ENCODE data around the gene ANKK1.

Gene ANKK1, protein sequence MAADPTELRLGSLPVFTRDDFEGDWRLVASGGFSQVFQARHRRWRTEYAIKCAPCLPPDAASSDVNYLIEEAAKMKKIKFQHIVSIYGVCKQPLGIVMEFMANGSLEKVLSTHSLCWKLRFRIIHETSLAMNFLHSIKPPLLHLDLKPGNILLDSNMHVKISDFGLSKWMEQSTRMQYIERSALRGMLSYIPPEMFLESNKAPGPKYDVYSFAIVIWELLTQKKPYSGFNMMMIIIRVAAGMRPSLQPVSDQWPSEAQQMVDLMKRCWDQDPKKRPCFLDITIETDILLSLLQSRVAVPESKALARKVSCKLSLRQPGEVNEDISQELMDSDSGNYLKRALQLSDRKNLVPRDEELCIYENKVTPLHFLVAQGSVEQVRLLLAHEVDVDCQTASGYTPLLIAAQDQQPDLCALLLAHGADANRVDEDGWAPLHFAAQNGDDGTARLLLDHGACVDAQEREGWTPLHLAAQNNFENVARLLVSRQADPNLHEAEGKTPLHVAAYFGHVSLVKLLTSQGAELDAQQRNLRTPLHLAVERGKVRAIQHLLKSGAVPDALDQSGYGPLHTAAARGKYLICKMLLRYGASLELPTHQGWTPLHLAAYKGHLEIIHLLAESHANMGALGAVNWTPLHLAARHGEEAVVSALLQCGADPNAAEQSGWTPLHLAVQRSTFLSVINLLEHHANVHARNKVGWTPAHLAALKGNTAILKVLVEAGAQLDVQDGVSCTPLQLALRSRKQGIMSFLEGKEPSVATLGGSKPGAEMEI

GRCh38 chr11:113387605-113388211, at the start of gene ANKK1:
ANKK1 (plus strand) TSS chr11:113387779; CDS start chr11:113387885, 106 bp downstream.
- no peak for DNase-seq (ENCODE audit: low read depth in 2 of 2, low spot score in 1 of 2)

DNA sequence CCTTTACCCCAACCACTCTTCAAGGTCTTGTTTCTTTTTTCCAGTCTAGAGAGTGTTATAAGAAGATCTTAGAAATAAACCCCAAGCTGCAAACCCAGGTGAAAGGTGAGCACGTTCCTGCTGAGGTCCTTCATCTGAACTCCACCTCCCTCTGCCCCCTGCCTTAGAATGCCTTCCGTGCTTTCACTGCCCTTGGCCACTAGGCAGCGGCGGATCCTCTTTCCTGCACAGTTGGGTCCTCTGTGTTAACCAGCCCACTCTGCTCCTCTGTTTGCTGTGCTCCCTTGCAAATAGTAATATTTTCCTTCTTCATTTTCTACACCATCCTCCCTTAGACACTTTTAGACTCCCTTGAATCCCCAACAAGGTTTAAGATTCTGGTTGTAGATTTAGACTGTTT, 48.8 kb upstream of the ANKK1 start:
- DNase-seq (ENCODE audit: low read depth in 2 of 2, low spot score in 1 of 2) = no peak

GRCh38 chr11:113339929-113340589, 47.5 kb upstream of the ANKK1 start:
- DNase-seq (ENCODE audit: low read depth in 2 of 2, low spot score in 1 of 2) = no peak

DNA sequence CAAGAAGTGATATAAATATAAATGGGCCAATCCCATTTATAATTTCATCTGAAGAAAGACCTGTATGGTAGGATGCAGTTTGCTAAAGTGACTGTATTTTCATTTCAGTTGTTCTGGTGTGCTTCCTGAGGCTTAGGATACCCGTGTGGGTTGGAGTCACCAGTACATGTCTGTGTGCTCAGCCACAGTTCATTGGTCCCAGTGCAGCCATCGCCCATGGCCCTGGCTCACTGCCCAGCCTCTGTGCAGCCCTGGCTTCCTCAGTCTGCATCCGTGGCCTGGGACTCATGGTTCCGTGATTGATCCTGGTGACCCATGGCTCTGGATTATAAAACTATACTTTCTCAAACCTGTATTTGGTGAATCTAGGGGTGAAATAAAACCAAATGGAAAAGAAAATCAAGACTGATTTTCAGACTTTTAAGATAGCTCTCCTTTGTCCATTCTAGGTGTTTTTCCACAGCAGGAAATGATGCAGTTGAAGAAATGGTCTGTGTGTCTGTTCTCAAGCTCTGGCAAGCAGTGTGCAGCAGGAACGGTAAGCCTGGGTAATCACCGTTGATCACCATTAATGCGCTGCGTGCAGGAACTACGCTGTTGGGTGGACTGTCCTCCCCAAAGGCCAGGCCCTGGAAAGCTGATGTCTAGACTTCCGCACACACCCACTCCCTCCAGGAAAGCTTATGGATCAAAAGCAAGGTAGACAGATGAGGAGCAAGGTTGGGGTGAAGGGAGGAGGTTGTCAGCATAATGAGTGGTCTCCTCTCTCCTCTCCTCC, 46.0 kb upstream of the ANKK1 start:
- DNase-seq (ENCODE audit: low read depth in 2 of 2, low spot score in 1 of 2) = no peak

- DNase-seq (ENCODE audit: low read depth in 2 of 2, low spot score in 1 of 2) = no peak
These were observed 41.6 kb upstream of the ANKK1 start for GRCh38 chr11:113345978-113346377.

DNA sequence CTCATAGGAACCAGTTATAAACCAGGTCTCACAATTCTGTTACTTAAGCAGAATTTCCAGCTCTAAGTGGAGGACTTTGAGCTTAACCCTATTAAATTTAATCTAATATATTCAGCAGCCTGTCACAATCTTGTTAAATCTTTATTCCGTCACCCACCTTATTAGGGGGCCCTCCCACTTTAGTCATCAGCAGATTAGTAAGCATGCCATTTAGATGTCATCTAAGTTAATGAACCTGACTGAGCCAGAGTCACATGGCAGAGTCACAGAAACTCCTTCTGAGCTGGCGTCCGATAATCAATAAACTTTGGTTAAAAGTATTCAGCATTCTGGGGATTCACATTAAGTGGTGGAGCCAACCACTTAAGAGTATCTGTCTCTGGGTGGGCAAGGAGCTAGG, 38.1 kb upstream of the ANKK1 start:
- no peak for DNase-seq (ENCODE audit: low read depth in 2 of 2, low spot score in 1 of 2)

DNA sequence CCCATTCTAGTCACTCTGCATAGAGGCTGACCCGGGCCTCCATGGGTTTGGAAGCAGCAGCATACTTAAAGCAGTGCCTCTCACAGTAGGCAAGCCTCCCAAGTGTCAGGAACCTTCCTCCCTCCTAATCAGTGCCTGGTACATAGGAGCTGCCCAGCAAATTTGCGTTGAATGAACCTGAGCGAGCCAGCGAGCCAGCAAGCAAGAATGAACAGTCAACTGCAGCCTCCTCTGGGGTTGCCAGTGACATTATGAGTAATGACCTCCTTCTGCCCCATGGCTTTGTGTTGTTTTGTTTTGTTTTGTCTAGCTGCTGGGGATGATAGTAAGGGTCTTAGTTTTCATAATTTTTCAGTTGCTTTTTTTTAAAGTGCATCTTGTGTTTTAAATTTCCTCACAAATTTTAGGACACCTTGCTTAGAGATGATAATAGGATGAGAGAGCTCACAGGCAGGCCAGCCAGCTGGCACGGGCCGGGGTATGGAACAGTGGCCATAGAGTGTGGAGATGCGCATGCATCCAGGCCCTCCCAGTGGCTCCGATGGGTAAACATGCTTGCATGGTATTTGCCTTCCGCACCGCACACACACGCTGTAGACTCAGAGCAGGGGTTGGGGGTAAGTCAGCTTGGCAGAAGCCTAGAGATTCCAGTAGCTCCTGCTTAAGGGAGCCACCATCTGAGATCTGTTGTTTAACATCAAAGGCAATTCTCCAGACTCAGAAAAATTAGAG, 37.1 kb upstream of the ANKK1 start:
- DNase-seq (ENCODE audit: low read depth in 2 of 2, low spot score in 1 of 2) = no peak

DNA sequence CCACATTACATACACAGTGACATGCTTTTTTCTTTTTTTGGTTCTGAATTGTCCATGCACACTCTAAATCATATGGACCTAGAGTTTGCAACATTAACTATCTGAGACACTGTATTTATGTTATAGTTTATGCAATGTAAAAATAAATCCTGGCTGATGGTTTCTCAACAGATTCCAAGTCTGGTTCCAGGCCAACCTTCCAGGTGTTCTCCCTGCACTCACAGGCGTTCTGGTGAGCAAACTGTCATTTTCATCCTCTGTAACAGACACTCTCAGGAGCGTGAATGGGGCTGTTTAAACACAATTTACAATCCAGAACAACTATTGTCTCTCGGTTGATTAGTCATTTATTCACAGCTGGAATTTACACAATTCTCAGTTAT, 36.5 kb upstream of the ANKK1 start:
- DNase-seq (ENCODE audit: low read depth in 2 of 2, low spot score in 1 of 2) = no peak

DNA sequence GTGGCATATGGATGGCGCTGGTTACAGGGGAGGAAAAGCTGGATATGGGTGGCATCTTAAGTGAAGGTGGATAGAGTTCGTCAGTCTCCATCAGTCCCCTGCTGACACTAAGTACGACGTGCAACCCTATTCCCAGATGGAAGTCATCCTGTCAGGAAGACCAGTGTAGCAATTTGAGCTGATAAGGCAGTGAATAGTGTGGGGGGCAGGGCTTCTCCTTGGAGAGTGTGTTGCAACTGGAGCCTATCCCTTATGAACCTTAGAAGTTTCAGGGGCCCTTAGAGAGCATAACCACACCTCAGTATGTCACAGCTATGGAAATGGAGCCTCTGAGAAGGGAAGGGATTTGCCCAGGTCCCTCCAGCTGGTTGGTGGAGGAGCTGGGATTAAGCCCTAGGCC, 36.1 kb upstream of the ANKK1 start:
- no peak for DNase-seq (ENCODE audit: low read depth in 2 of 2, low spot score in 1 of 2)

DNA sequence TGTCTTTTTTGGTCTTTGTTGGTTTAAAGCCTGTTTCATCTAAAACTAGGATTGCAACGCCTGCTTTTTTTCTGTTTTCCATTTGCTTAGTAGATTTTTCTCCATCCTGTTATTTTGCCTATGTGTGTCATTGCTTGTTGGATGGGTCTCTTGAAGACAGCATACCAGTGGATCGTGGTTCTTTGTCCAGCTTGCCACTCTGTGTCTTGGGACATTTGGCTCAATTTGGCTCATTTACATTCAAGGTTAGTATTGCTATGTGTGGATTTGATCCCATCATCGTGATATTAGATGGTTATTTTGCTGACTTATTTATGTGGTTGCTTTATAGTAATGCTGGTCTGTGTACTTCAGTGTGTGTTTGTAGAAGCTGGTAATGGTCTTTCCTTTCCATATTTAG, 31.4 kb upstream of the ANKK1 start:
- DNase-seq (ENCODE audit: low read depth in 2 of 2, low spot score in 1 of 2) = no peak

DNA sequence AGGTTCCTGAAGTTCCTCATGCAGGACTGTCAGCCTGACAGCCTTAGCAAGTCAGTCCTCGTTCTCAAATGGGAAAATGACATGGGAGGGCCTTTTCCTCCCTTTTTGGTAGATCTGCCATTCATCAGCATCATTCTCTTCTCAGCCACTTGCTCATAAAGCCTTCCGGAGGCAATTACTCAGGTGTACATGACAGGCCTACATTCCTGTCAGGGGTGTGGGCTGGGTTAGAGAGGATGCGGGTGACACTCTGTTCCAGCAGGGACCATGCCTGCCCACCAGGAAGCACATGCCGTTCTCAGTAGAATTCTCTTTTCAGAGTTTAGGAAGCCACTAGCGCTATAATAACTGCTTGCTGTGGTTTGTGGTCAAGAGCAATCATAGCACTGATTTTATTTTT, 24.2 kb upstream of the ANKK1 start:
- no peak for DNase-seq (ENCODE audit: low read depth in 2 of 2, low spot score in 1 of 2)

GRCh38 chr11:113363996-113364641, 23.5 kb upstream of the ANKK1 start:
- no peak for DNase-seq (ENCODE audit: low read depth in 2 of 2, low spot score in 1 of 2)

DNA sequence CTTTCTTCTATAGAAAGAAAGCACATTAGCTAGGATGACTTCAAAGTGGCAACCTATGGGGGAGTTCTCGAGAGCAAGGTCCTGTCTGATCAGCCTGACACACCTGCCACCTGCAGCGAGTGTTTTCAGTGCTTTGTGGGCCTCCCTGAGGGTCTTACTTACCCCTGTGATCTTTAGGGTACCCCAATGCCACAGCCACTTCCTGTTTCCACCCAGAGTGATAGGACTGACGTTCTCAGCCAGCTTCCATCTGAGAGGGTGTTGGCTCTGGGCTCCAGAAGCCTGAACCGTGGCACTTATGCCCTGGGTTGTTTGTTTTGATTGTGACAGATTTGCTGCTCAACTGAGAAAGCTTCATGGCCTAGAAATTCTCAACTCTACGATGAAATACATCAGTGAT, 21.7 kb upstream of the ANKK1 start:
- DNase-seq (ENCODE audit: low read depth in 2 of 2, low spot score in 1 of 2) = no peak

GRCh38 chr11:113369411-113369810, 18.2 kb upstream of the ANKK1 start:
- DNase-seq (ENCODE audit: low read depth in 2 of 2, low spot score in 1 of 2) = no peak

- DNase-seq (ENCODE audit: low read depth in 2 of 2, low spot score in 1 of 2) = no peak
These were observed 16.9 kb upstream of the ANKK1 start for GRCh38 chr11:113370634-113371033.

GRCh38 chr11:113372309-113372708, 15.3 kb upstream of the ANKK1 start:
- no peak for DNase-seq (ENCODE audit: low read depth in 2 of 2, low spot score in 1 of 2)

- DNase-seq (ENCODE audit: low read depth in 2 of 2, low spot score in 1 of 2) = no peak
These were observed 14.3 kb upstream of the ANKK1 start for GRCh38 chr11:113373306-113373705.

DNA sequence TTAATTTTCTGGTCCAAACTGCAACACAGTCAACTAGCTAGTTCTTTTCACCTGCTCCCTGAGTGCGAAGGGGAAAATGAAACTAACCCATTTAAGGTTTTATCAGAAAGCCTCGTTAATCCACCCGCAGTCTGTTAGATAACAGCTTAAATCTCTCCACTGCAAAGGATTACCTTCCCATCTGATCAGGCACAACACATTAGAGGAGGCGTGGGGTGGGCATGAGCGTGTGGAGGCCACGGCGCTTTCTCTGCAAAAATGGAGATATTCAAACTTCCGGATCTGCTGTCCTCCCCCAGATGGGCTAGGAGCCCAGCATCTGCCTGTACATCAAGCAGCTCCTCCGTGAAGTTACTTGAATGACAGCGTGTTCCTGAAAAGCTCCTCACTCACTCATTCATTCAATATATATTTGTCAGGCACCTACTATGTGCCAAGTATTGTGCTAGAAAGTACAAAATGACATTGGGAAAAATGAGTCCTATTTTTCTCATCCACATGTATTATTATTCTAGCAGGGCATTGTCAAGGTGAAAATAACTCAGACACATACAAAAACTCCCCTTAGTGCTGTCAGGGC, 13.5 kb upstream of the ANKK1 start:
- no peak for DNase-seq (ENCODE audit: low read depth in 2 of 2, low spot score in 1 of 2)

GRCh38 chr11:113375402-113375801, 12.2 kb upstream of the ANKK1 start:
- DNase-seq (ENCODE audit: low read depth in 2 of 2, low spot score in 1 of 2) = no peak
